GM12878 (cell line): Measurements from ENCODE around the gene METTL16. TPM values are rescaled to one million over a fixed set of nuclear protein-coding genes. Genes with fewer than 3 reads are reported as not detected.

Experiments used
- ATAC-seq: fragments of 200-7000 bp; cut with Tn5 transposase; 3 replicates; pipeline ENCODE4 v1.9.1; 2020; ENCODE audit warnings: mild to moderate bottlenecking, moderate library complexity
- BruUV-seq: library from RNA; stranded (reverse); fragments of 400-500 nt; replicated peaks from 2 replicates; lab custom pipeline; 2021; lab: Mats Ljungman, UMichigan
- CTCF ChIA-PET: fragments of 300-600 bp; sonication (Branson Sonifier 250); formaldehyde crosslinking; extraction: SDS; loops from one replicate; lab custom pipeline; 2021; ENCODE audit warnings: inconsistent platforms; lab: Yijun Ruan, JAX
- POLR2A ChIA-PET: fragments of 350-600 bp; formaldehyde crosslinking; extraction: SDS; loops from one replicate; lab custom pipeline; 2021; ENCODE audit warnings: inconsistent platforms; lab: Charles Lee
- RAD21 ChIA-PET: fragments of 300-600 bp; sonication (Branson Sonifier 250); formaldehyde crosslinking; loops from one replicate; lab custom pipeline; 2023; ENCODE audit warnings: antibody characterized with exemption; ENCODE audit not compliant: unreplicated experiment; lab: Charles Lee
- SMC1A ChIA-PET: fragments of 300-600 bp; sonication (Branson Sonifier 250); formaldehyde crosslinking; loops from one replicate; lab custom pipeline; 2023; ENCODE audit not compliant: unreplicated experiment, uncharacterized antibody; lab: Charles Lee
- DNase-seq: peaks from one replicate; pipeline ENCODE4 v3.0.0-alpha.2; 2011; ENCODE audit warnings: low read depth, low spot score
- FAIRE-seq: peaks from 3 replicates; lab custom pipeline; 2011; peaks lifted over from hg19 to GRCh38; lab: Jason Lieb, UNC
- H2AFZ ChIP-seq: 2 replicates; pipeline ENCODE4 v1.6.0; 2011; ENCODE audit warnings: low read depth, low read length, control low read depth; ENCODE audit not compliant: control insufficient read depth
- H3K27ac ChIP-seq: 2 replicates; pipeline ENCODE4 v1.5.1; 2011; ENCODE audit warnings: control low read depth; ENCODE audit not compliant: control insufficient read depth, insufficient read depth
- H3K27me3 ChIP-seq, 2 experiments: replicated peaks in 1 of 2; 2 replicates each; pipeline versions ENCODE4 v1.6.0 to v1.6.1; 2011; ENCODE audit warnings: low read length in 1 of 2; ENCODE audit not compliant: control insufficient read depth in 2 of 2, insufficient read depth in 2 of 2
- H3K36me3 ChIP-seq, 2 experiments: 2 replicates each; pipeline ENCODE4 v1.5.1; 2011; ENCODE audit warnings: low read length in 1 of 2; ENCODE audit not compliant: control insufficient read depth in 2 of 2, insufficient read depth in 2 of 2
- H3K4me1 ChIP-seq: 2 replicates; pipeline ENCODE4 v1.6.1; 2011; ENCODE audit warnings: mild to moderate bottlenecking, low read length, moderate library complexity, mixed read lengths; ENCODE audit not compliant: control insufficient read depth, insufficient read depth
- H3K4me2 ChIP-seq: 2 replicates; pipeline ENCODE4 v1.6.0; 2011; ENCODE audit warnings: control low read depth; ENCODE audit not compliant: control insufficient read depth, insufficient read depth
- H3K4me3 ChIP-seq: fragments of 200-600 bp; sonication (generic); 2 replicates; pipeline ENCODE4 v1.5.1; 2016
- H3K79me2 ChIP-seq: 2 replicates; pipeline ENCODE4 v1.6.0; 2011; ENCODE audit warnings: low read length; ENCODE audit not compliant: control insufficient read depth, insufficient read depth
- H3K9ac ChIP-seq: 2 replicates; pipeline ENCODE4 v1.8.0; 2011; ENCODE audit warnings: low read length, control low read depth, mixed read lengths; ENCODE audit not compliant: control insufficient read depth, insufficient read depth
- H3K9me3 ChIP-seq: replicated peaks from 3 replicates; pipeline ENCODE4 v1.5.1; 2011; ENCODE audit warnings: mild to moderate bottlenecking, low read length; ENCODE audit not compliant: control insufficient read depth, insufficient read depth
- H4K20me1 ChIP-seq: 2 replicates; pipeline ENCODE4 v1.6.0; 2011; ENCODE audit not compliant: control insufficient read depth, insufficient read depth
- BHLHE40 ChIP-seq, 2 experiments: fragments of 450-650 bp in 1 of 2; IDR thresholded peaks; 2 replicates each; pipeline ENCODE4 v1.6.1; 2011 to 2017; ENCODE audit warnings: low read depth in 2 of 2, borderline replicate concordance in 1 of 2, improper control_type of control experiment in 1 of 2, low read length in 1 of 2, mild to moderate bottlenecking in 1 of 2
- CREB1 ChIP-seq: IDR thresholded peaks from 2 replicates; pipeline ENCODE4 v1.6.1; 2012; ENCODE audit warnings: low read depth, mild to moderate bottlenecking, inconsistent platforms
- DPF2 ChIP-seq: fragments of 450-650 bp; IDR thresholded peaks from 2 replicates; pipeline ENCODE4 v1.6.1; 2017; ENCODE audit warnings: mild to moderate bottlenecking
- GABPA ChIP-seq: IDR thresholded peaks from 2 replicates; pipeline ENCODE4 v1.6.1; 2014; ENCODE audit warnings: antibody characterized with exemption, low read depth, mild to moderate bottlenecking, inconsistent platforms
- MTA2 ChIP-seq: fragments of 450-650 bp; IDR thresholded peaks from 2 replicates; pipeline ENCODE4 v1.6.1; 2016; ENCODE audit warnings: low read depth, mild to moderate bottlenecking, moderate library complexity
- NBN ChIP-seq: fragments of 450-650 bp; IDR thresholded peaks from 2 replicates; pipeline ENCODE4 v1.6.1; 2016
- NFXL1 ChIP-seq: fragments of 450-650 bp; IDR thresholded peaks from 2 replicates; pipeline ENCODE4 v1.6.1; 2017; ENCODE audit warnings: antibody characterized with exemption, mild to moderate bottlenecking, borderline replicate concordance
- PAX8 ChIP-seq: fragments of 450-650 bp; IDR thresholded peaks from 2 replicates; pipeline ENCODE4 v1.6.1; 2017; ENCODE audit warnings: mild to moderate bottlenecking, moderate library complexity
- SMAD5 ChIP-seq: IDR thresholded peaks from 2 replicates; pipeline ENCODE4 v1.6.1; 2016; ENCODE audit warnings: antibody characterized with exemption, low read depth
- SMARCA5 ChIP-seq: fragments of 450-650 bp; IDR thresholded peaks from 2 replicates; pipeline ENCODE4 v1.6.1; 2017; ENCODE audit warnings: mild to moderate bottlenecking
- TAF1 ChIP-seq: IDR thresholded peaks from 2 replicates; pipeline ENCODE4 v1.6.1; 2011; ENCODE audit warnings: mild to moderate bottlenecking, low read depth, low read length, borderline replicate concordance
- TARDBP ChIP-seq: IDR thresholded peaks from 2 replicates; pipeline ENCODE4 v1.6.1; 2016; ENCODE audit warnings: borderline replicate concordance
- TCF3 ChIP-seq: IDR thresholded peaks from 2 replicates; pipeline ENCODE4 v1.6.1; 2012; ENCODE audit warnings: low read depth, mild to moderate bottlenecking, low read length, borderline replicate concordance; ENCODE audit not compliant: insufficient read depth
- WGBS: methylation state at CpG from one replicate; pipeline ENCODE4 v1.1.6; 2016; ENCODE audit warnings: low lambda C conversion rate; ENCODE audit not compliant: insufficient replicate concordance, insufficient coverage; ENCODE audit errors: missing lambda C conversion rate; 5-methylcytosine and 5-hydroxymethylcytosine counted together
- in situ Hi-C: fragments of 300-500 bp; cut with MboI; formaldehyde crosslinking; loops from 9 replicates; pipeline ENCODE4 v1.14.3; 2018; ENCODE audit warnings: mixed read lengths
- intact Hi-C: fragments of 100-400 bp; cut with micrococcal nuclease; formaldehyde crosslinking; loops from one replicate; pipeline ENCODE4 v1.14.2; 2022; ENCODE audit not compliant: unreplicated experiment
- polyA plus RNA-seq, 11 experiments: library from polyadenylated mRNA; depleted of rRNA in 4 of 11; unstranded in 6 of 11; stranded (reverse) in 5 of 11; fragments of >200 nt; fragmentation: Nextera tagmentation in 4 of 11; fragmentation: Illumina TruSeq in 1 of 11; extraction: Ambion mirVana in 4 of 11; extraction: Trizol in 1 of 11; gene quantifications; 1 replicate in 1 of 11; 2 replicates in 10 of 11; pipeline versions ENCODE4 v1.2.1 to v1.2.3, GENCODE V29; 2011 to 2016; ENCODE audit warnings: inconsistent platforms in 2 of 11, missing spikeins in 2 of 11, low read depth in 1 of 11
- total RNA-seq, 4 experiments: library from RNA; depleted of rRNA in 3 of 4; stranded (reverse); fragments of >200 nt in 3 of 4; fragmentation: Illumina TruSeq in 1 of 4; extraction: Trizol in 1 of 4; gene quantifications; 2 replicates each; pipeline versions ENCODE4 v1.2.1 to v1.2.3, GENCODE V29; 2013 to 2021
- TF ChIP-seq, protein P1 (sequence below): fragments of 450-650 bp; IDR thresholded peaks from 2 replicates; pipeline ENCODE4 v1.6.1; 2017; ENCODE audit warnings: mild to moderate bottlenecking, low read depth, inconsistent platforms; ENCODE audit not compliant: poor library complexity, severe bottlenecking
- TF ChIP-seq, protein P2 (sequence below): fragments of 450-650 bp; IDR thresholded peaks from 2 replicates; pipeline ENCODE4 v1.6.1; 2016; ENCODE audit warnings: mild to moderate bottlenecking, moderate library complexity, borderline replicate concordance

The METTL16 gene
- total and polyA plus RNA-seq, 10 of the 15 experiments (the other 5 are each of a cell fraction or from before 2014, with no cell fraction given) = 15.6 to 34.3 (median 23.7) TPM

DNA sequence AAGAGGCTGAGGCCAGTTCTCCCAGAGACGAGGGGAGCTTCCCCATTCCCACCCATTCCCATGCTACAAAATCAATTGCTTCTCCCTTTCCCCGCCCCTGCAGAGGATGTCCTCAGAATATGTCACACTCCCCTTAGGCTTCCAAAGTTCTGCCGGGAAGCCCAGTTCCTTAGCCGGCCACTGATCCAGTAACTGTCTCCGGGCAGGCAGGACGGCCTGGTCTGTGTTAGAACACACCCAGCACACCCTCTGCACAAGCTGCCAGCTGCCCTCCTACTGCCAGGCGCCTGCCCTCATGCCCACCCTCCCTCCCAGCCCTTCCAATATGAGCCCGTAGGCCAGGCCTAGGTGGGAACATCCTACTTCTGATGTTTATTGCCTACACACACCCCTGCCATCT, 143.3 kb downstream of the METTL16 start:
- POLR2A ChIA-PET = interaction anchor here (0.6 kb wide), 1 partner anchor 522 kb away, joined by 6 read pairs; no protein-coding TSS in a partner anchor
- H3K9ac ChIP-seq = no peak overlapping the region

More for the DNA sequence above, 143.3 kb downstream of the METTL16 start:
- Histone ChIP-seq H3K9me3 (no peaks in the 10 kb centered on the region), H3K4me1 (no peaks in the 10 kb centered on the region), H3K79me2 (no peaks in the 10 kb centered on the region), H3K36me3 (no peaks in the 10 kb centered on the region; a peak in 1 of 4 replicates), H3K27ac (no peak overlapping the region)
- no peak for FAIRE-seq
- no TSS peak for BruUV-seq
- RAD21 ChIA-PET = interaction anchor here (1.1 kb wide), 1 partner anchor 48 kb away, joined by 3 read pairs; no protein-coding TSS in a partner anchor
- DNase-seq = no peak
- SMC1A ChIA-PET = no interaction called here
- TF ChIP-seq, protein P1, sequence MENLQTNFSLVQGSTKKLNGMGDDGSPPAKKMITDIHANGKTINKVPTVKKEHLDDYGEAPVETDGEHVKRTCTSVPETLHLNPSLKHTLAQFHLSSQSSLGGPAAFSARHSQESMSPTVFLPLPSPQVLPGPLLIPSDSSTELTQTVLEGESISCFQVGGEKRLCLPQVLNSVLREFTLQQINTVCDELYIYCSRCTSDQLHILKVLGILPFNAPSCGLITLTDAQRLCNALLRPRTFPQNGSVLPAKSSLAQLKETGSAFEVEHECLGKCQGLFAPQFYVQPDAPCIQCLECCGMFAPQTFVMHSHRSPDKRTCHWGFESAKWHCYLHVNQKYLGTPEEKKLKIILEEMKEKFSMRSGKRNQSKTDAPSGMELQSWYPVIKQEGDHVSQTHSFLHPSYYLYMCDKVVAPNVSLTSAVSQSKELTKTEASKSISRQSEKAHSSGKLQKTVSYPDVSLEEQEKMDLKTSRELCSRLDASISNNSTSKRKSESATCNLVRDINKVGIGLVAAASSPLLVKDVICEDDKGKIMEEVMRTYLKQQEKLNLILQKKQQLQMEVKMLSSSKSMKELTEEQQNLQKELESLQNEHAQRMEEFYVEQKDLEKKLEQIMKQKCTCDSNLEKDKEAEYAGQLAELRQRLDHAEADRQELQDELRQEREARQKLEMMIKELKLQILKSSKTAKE = no peak
- TF ChIP-seq NBN (no peak), BHLHE40 (IDR thresholded peaks at IDR 0.05; ENCODE audit: borderline replicate concordance in 1 of 2, low read depth in 2 of 2, low read length in 1 of 2) (no peak), SMAD5 (no peak), TCF3 (no peak), NFXL1 (no peak), MTA2 (no peak), GABPA (no peak), SMARCA5 (no peak), DPF2 (no peak), CREB1 (no peak), PAX8 (no peak), TAF1 (no peak), TARDBP (no peak)
- TF ChIP-seq, protein P2, sequence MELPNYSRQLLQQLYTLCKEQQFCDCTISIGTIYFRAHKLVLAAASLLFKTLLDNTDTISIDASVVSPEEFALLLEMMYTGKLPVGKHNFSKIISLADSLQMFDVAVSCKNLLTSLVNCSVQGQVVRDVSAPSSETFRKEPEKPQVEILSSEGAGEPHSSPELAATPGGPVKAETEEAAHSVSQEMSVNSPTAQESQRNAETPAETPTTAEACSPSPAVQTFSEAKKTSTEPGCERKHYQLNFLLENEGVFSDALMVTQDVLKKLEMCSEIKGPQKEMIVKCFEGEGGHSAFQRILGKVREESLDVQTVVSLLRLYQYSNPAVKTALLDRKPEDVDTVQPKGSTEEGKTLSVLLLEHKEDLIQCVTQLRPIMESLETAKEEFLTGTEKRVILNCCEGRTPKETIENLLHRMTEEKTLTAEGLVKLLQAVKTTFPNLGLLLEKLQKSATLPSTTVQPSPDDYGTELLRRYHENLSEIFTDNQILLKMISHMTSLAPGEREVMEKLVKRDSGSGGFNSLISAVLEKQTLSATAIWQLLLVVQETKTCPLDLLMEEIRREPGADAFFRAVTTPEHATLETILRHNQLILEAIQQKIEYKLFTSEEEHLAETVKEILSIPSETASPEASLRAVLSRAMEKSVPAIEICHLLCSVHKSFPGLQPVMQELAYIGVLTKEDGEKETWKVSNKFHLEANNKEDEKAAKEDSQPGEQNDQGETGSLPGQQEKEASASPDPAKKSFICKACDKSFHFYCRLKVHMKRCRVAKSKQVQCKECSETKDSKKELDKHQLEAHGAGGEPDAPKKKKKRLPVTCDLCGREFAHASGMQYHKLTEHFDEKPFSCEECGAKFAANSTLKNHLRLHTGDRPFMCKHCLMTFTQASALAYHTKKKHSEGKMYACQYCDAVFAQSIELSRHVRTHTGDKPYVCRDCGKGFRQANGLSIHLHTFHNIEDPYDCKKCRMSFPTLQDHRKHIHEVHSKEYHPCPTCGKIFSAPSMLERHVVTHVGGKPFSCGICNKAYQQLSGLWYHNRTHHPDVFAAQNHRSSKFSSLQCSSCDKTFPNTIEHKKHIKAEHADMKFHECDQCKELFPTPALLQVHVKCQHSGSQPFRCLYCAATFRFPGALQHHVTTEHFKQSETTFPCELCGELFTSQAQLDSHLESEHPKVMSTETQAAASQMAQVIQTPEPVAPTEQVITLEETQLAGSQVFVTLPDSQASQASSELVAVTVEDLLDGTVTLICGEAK = no peak
- TF ChIP-seq, all 136 proteins: peak for 0
- Histone ChIP-seq H3K4me3 (no peak overlapping the region), H3K27me3 (no peaks in the 10 kb centered on the region), H2AFZ (no peak overlapping the region), H4K20me1 (no peaks in the 10 kb centered on the region), H3K4me2 (no peak overlapping the region)
- intact Hi-C loops = no loop called here
- ATAC-seq = no peak
- in situ Hi-C loops = no loop called here
- 81% methylated on average over 4 of the region's 8 CpGs for WGBS
- CTCF ChIA-PET = interaction anchor here (1.0 kb wide), 1 partner anchor 48 kb away, joined by 5 read pairs; no protein-coding TSS in a partner anchor
